ENCODE data around the gene INCENP. TPM values are rescaled to one million over a fixed set of nuclear protein-coding genes. Genes with fewer than 3 reads are reported as not detected.

The INCENP gene
- total RNA-seq, 1 donor = 39.3 TPM

GRCh38 chr11:62137276-62137861 is 13.6 kb downstream of the INCENP start:
- no peak for TF ChIP-seq CTCF (IDR thresholded peaks at IDR 0.05; ENCODE audit: insufficient read depth, low read depth, low read length)
- no peak for DNase-seq (ENCODE audit: low read depth)
- H3K4me3 ChIP-seq (ENCODE audit: low read depth, low read length) = no peak overlapping the region

- no peak for DNase-seq (ENCODE audit: low read depth)
- TF ChIP-seq CTCF (IDR thresholded peaks at IDR 0.05; ENCODE audit: insufficient read depth, low read depth, low read length) = no peak
- H3K4me3 ChIP-seq (ENCODE audit: low read depth, low read length) = no peak overlapping the region
Observed at GRCh38 chr11:62137881-62138629, 14.2 kb downstream of the INCENP start.

GRCh38 chr11:62138630-62139425 is 15.0 kb downstream of the INCENP start:
- DNase-seq (ENCODE audit: low read depth) = no peak
- no peak for TF ChIP-seq CTCF (IDR thresholded peaks at IDR 0.05; ENCODE audit: insufficient read depth, low read depth, low read length)
- H3K4me3 ChIP-seq (ENCODE audit: low read depth, low read length) = no peak overlapping the region

GRCh38 chr11:62139526-62140303 is 15.9 kb downstream of the INCENP start:
- no peak for TF ChIP-seq CTCF (IDR thresholded peaks at IDR 0.05; ENCODE audit: insufficient read depth, low read depth, low read length)
- DNase-seq (ENCODE audit: low read depth) = no peak
- H3K4me3 ChIP-seq (ENCODE audit: low read depth, low read length) = no peak overlapping the region

GRCh38 chr11:62140304-62141110 is 16.7 kb downstream of the INCENP start:
- no peak overlapping the region for H3K4me3 ChIP-seq (ENCODE audit: low read depth, low read length)
- DNase-seq (ENCODE audit: low read depth) = no peak
- no peak for TF ChIP-seq CTCF (IDR thresholded peaks at IDR 0.05; ENCODE audit: insufficient read depth, low read depth, low read length)
